Keratinocyte (primary cell): ENCODE measurements around the gene NXPH3. TPM values are rescaled to one million over a fixed set of nuclear protein-coding genes. Genes with fewer than 3 reads are reported as not detected.

ENCODE experiments used
- DNase-seq: peaks from one replicate; pipeline ENCODE4 v3.0.0-alpha.2; 2011; ENCODE audit warnings: low read depth, missing footprints, low spot score
- FAIRE-seq: peaks from 2 replicates; lab custom pipeline; 2011; peaks lifted over from hg19 to GRCh38; lab: Jason Lieb, UNC
- H2AFZ ChIP-seq: 2 replicates; pipeline ENCODE4 v1.6.0; 2012; ENCODE audit warnings: low read length, control low read depth, inconsistent platforms; ENCODE audit not compliant: control insufficient read depth
- H3K27ac ChIP-seq: 2 replicates; pipeline ENCODE4 v1.5.1; 2011; ENCODE audit warnings: low read length; ENCODE audit not compliant: control insufficient read depth, insufficient read depth
- H3K27me3 ChIP-seq: 3 replicates; pipeline ENCODE4 v1.6.0; 2011; ENCODE audit warnings: low read length; ENCODE audit not compliant: control insufficient read depth, insufficient read depth; ENCODE audit errors: extremely low read depth
- H3K36me3 ChIP-seq, 2 experiments: 2 replicates in 1 of 2; 3 replicates in 1 of 2; pipeline ENCODE4 v1.5.1; 2011; ENCODE audit warnings: low read length in 2 of 2, mild to moderate bottlenecking in 1 of 2; ENCODE audit not compliant: control insufficient read depth in 2 of 2, insufficient read depth in 2 of 2; ENCODE audit errors: extremely low read depth in 1 of 2
- H3K4me1 ChIP-seq: 3 replicates; pipeline ENCODE4 v1.5.1; 2011; ENCODE audit warnings: low read length; ENCODE audit not compliant: control insufficient read depth, insufficient read depth; ENCODE audit errors: extremely low read depth
- H3K4me2 ChIP-seq: 3 replicates; pipeline ENCODE4 v1.6.0; 2011; ENCODE audit warnings: low read depth, low read length; ENCODE audit not compliant: control insufficient read depth, insufficient read depth; ENCODE audit errors: extremely low read depth
- H3K4me3 ChIP-seq, 3 experiments: fragments of 200-600 bp in 1 of 3; sonication (generic) in 1 of 3; 2 replicates in 2 of 3; 3 replicates in 1 of 3; pipeline ENCODE4 v1.5.1; 2011 to 2016; ENCODE audit warnings: low read length in 3 of 3, mild to moderate bottlenecking in 3 of 3, control low read depth in 2 of 3, inconsistent platforms in 1 of 3, low read depth in 1 of 3, mixed read lengths in 1 of 3, mixed run types in 1 of 3, moderate library complexity in 1 of 3; ENCODE audit not compliant: control insufficient read depth in 2 of 3, insufficient read depth in 2 of 3; ENCODE audit errors: extremely low read depth in 1 of 3
- H3K79me2 ChIP-seq: 2 replicates; pipeline ENCODE4 v1.6.0; 2012; ENCODE audit warnings: low read length; ENCODE audit not compliant: control insufficient read depth, insufficient read depth
- H3K9ac ChIP-seq: 3 replicates; pipeline ENCODE4 v1.6.0; 2011; ENCODE audit warnings: low read length; ENCODE audit not compliant: control insufficient read depth, insufficient read depth; ENCODE audit errors: extremely low read depth
- H3K9me1 ChIP-seq: 3 replicates; pipeline ENCODE4 v1.6.0; 2011; ENCODE audit warnings: low read length; ENCODE audit not compliant: control insufficient read depth, insufficient read depth; ENCODE audit errors: extremely low read depth
- H3K9me3 ChIP-seq: 2 replicates; pipeline ENCODE4 v1.5.1; 2012; ENCODE audit warnings: low read depth, low read length; ENCODE audit not compliant: control insufficient read depth
- H4K20me1 ChIP-seq: 3 replicates; pipeline ENCODE4 v1.6.0; 2011; ENCODE audit warnings: low read length; ENCODE audit not compliant: control insufficient read depth, insufficient read depth; ENCODE audit errors: extremely low read depth
- CTCF ChIP-seq, 3 experiments: IDR thresholded peaks in 1 of 3; conservative IDR thresholded peaks in 1 of 3; optimal IDR thresholded peaks in 1 of 3; 2 replicates in 2 of 3; 3 replicates in 1 of 3; pipeline versions ENCODE3 to v1.5.1; 2011; ENCODE audit warnings: low read length in 3 of 3, mild to moderate bottlenecking in 3 of 3, moderate library complexity in 2 of 3, control low read depth in 1 of 3, inconsistent platforms in 1 of 3; ENCODE audit not compliant: insufficient read depth in 2 of 3; ENCODE audit errors: extremely low read depth in 1 of 3
- EZH2 ChIP-seq: IDR thresholded peaks from one replicate; pipeline ENCODE4 v1.6.1; 2012; ENCODE audit warnings: inconsistent platforms, mild to moderate bottlenecking, low read length, moderate library complexity
- dilution Hi-C: fragments of 300-500 bp; cut with MboI; formaldehyde crosslinking; loops from one replicate; pipeline ENCODE4 v1.7.0; 2020; ENCODE audit warnings: low sequenced_read_pairs; ENCODE audit not compliant: extremely low pct_ligation_motif_present
- polyA plus RNA-seq, 5 experiments: library from polyadenylated mRNA; depleted of rRNA in 3 of 5; stranded (reverse) in 3 of 5; stranded (forward) in 1 of 5; unstranded in 1 of 5; fragments of >200 nt; gene quantifications; 1 replicate in 1 of 5; 2 replicates in 3 of 5; 3 replicates in 1 of 5; pipeline versions ENCODE4 v1.2.1 to v1.2.3, GENCODE V29; 2011 to 2012; ENCODE audit warnings: missing spikeins in 2 of 5, low read depth in 1 of 5, low replicate concordance in 1 of 5

Gene NXPH3
- polyA plus RNA-seq, 1 donor (not counting 4 experiments of a cell fraction or from before 2014, with no cell fraction given), result 0.12 TPM

- H3K27ac ChIP-seq, result no peak overlapping the region
- dilution Hi-C loops, result no loop called here
- no peak for DNase-seq
- no peak overlapping the region for H3K4me2 ChIP-seq
- no peak overlapping the region for H2AFZ ChIP-seq
- H3K27me3 ChIP-seq, result no peaks in the 10 kb centered on the region
- H3K79me2 ChIP-seq, result no peaks in the 10 kb centered on the region
- no peaks in the 10 kb centered on the region for H3K9me1 ChIP-seq
- no peaks in the 10 kb centered on the region for H3K4me1 ChIP-seq
- no peaks in the 10 kb centered on the region for H3K36me3 ChIP-seq
- H3K9me3 ChIP-seq, result no peaks in the 10 kb centered on the region
- no peak overlapping the region for H3K4me3 ChIP-seq
- TF ChIP-seq EZH2, result no peak
- TF ChIP-seq CTCF (optimal IDR thresholded peaks at IDR 0.05 in 1 of 3, IDR thresholded peaks at IDR 0.05 in 1 of 3, conservative IDR thresholded peaks at IDR 0.05 in 1 of 3; ENCODE audit: extremely low read depth in 1 of 3, insufficient read depth in 2 of 3, low read length in 3 of 3), result no peak
- no peaks in the 10 kb centered on the region for H4K20me1 ChIP-seq
- no peak overlapping the region for H3K9ac ChIP-seq
- FAIRE-seq, result no peak
Measured at GRCh38 chr17:49589577-49589927, 13.9 kb downstream of the NXPH3 start.

GRCh38 chr17:49590874-49591273 is 15.2 kb downstream of the NXPH3 start:
- Histone ChIP-seq H3K79me2 (no peaks in the 10 kb centered on the region), H3K9ac (no peak overlapping the region), H3K36me3 (no peaks in the 10 kb centered on the region), H3K9me3 (no peaks in the 10 kb centered on the region), H3K4me2 (no peak overlapping the region), H3K4me3 (no peak overlapping the region), H3K9me1 (no peaks in the 10 kb centered on the region), H3K27ac (no peak overlapping the region), H2AFZ (no peak overlapping the region), H3K27me3 (no peaks in the 10 kb centered on the region), H4K20me1 (no peaks in the 10 kb centered on the region), H3K4me1 (no peaks in the 10 kb centered on the region)
- DNase-seq (no peak), FAIRE-seq (no peak)
- dilution Hi-C loops, result no loop called here
- TF ChIP-seq CTCF (optimal IDR thresholded peaks at IDR 0.05 in 1 of 3, IDR thresholded peaks at IDR 0.05 in 1 of 3, conservative IDR thresholded peaks at IDR 0.05 in 1 of 3; ENCODE audit: extremely low read depth in 1 of 3, insufficient read depth in 2 of 3, low read length in 3 of 3) (no peak), EZH2 (no peak)
